H1 (cell line): Measurements from ENCODE around the gene TTC34. TPM values are rescaled to one million over a fixed set of nuclear protein-coding genes. Genes with fewer than 3 reads are reported as not detected.

Experiments used
- CTCF ChIA-PET: fragments of 300-600 bp; sonication (Branson Sonifier 250); formaldehyde crosslinking; loops from one replicate; lab custom pipeline; 2021; ENCODE audit not compliant: partially characterized antibody; lab: Charles Lee
- POLR2A ChIA-PET: fragments of 300-600 bp; sonication (Branson Sonifier 250); formaldehyde crosslinking; loops from one replicate; lab custom pipeline; 2021; ENCODE audit warnings: inconsistent platforms; ENCODE audit not compliant: partially characterized antibody; lab: Charles Lee
- DNase-seq, 2 experiments: peaks; one replicate each; pipeline versions ENCODE4 v3.0.0 to v3.0.0-alpha.2; 2010 to 2022; ENCODE audit warnings: low spot score in 2 of 2, low read depth in 1 of 2, mixed read lengths in 1 of 2
- FAIRE-seq: peaks from 2 replicates; lab custom pipeline; 2011; peaks lifted over from hg19 to GRCh38; lab: Jason Lieb, UNC
- H2AFZ ChIP-seq: 2 replicates; pipeline ENCODE4 v1.8.1; 2012; ENCODE audit warnings: low read length, inconsistent platforms
- H2AK5ac ChIP-seq: 2 replicates; pipeline ENCODE4 v1.6.1; 2013; ENCODE audit warnings: low read depth, low read length
- H2BK120ac ChIP-seq: replicated peaks from 2 replicates; pipeline ENCODE3; 2013; ENCODE audit warnings: low read depth, low read length, inconsistent platforms
- H2BK12ac ChIP-seq: 2 replicates; pipeline ENCODE4 v1.6.1; 2013; ENCODE audit warnings: low read depth, low read length
- H2BK15ac ChIP-seq: 2 replicates; pipeline ENCODE4 v1.6.1; 2013; ENCODE audit warnings: low read length
- H2BK20ac ChIP-seq: 2 replicates; pipeline ENCODE4 v1.6.1; 2013; ENCODE audit warnings: low read length
- H2BK5ac ChIP-seq: 2 replicates; pipeline ENCODE4 v1.6.1; 2013; ENCODE audit warnings: low read depth, low read length
- H3K14ac ChIP-seq: 2 replicates; pipeline ENCODE4 v1.6.1; 2013; ENCODE audit warnings: inconsistent platforms; ENCODE audit not compliant: insufficient read length
- H3K18ac ChIP-seq: 2 replicates; pipeline ENCODE4 v1.6.1; 2013; ENCODE audit warnings: low read length; ENCODE audit errors: extremely low read depth
- H3K23ac ChIP-seq: 2 replicates; pipeline ENCODE4 v1.6.1; 2013; ENCODE audit warnings: inconsistent platforms; ENCODE audit not compliant: insufficient read length
- H3K23me2 ChIP-seq: 2 replicates; pipeline ENCODE4 v1.6.1; 2013; ENCODE audit warnings: low read depth, low read length
- H3K27ac ChIP-seq: 2 replicates; pipeline ENCODE4 v1.6.1; 2011; ENCODE audit warnings: low read depth, low read length, inconsistent platforms
- H3K27me3 ChIP-seq, 4 experiments: replicated peaks in 1 of 4; 1 replicate in 1 of 4; 2 replicates in 3 of 4; pipeline versions ENCODE4 v1.6.1 to v1.8.1; 2011 to 2013; ENCODE audit warnings: low read length in 3 of 4, mild to moderate bottlenecking in 3 of 4, inconsistent platforms in 2 of 4, mixed read lengths in 2 of 4, moderate library complexity in 1 of 4; ENCODE audit not compliant: control insufficient read depth in 3 of 4, insufficient read depth in 3 of 4; ENCODE audit errors: extremely low read depth in 1 of 4
- H3K36me3 ChIP-seq, 4 experiments: 2 replicates each; pipeline versions ENCODE4 v1.6.1 to v1.8.1; 2011 to 2013; ENCODE audit warnings: mild to moderate bottlenecking in 4 of 4, low read length in 3 of 4, moderate library complexity in 2 of 4, control low read depth in 1 of 4, inconsistent platforms in 1 of 4; ENCODE audit not compliant: insufficient read depth in 4 of 4, control insufficient read depth in 2 of 4
- H3K4ac ChIP-seq: replicated peaks from 2 replicates; pipeline ENCODE3; 2013; ENCODE audit warnings: low read length, low read depth, mixed read lengths, inconsistent platforms; ENCODE audit not compliant: insufficient read length
- H3K4me1 ChIP-seq, 4 experiments: replicated peaks in 1 of 4; 1 replicate in 1 of 4; 2 replicates in 3 of 4; pipeline versions ENCODE4 v1.6.1 to v1.8.1; 2011 to 2013; ENCODE audit warnings: low read length in 3 of 4, inconsistent platforms in 2 of 4, mixed read lengths in 1 of 4; ENCODE audit not compliant: insufficient read depth in 4 of 4, control insufficient read depth in 3 of 4
- H3K4me2 ChIP-seq, 2 experiments: 2 replicates each; pipeline versions ENCODE4 v1.6.1 to v1.8.1; 2011 to 2013; ENCODE audit warnings: low read depth in 2 of 2, low read length in 2 of 2, control low read depth in 1 of 2, inconsistent platforms in 1 of 2, mild to moderate bottlenecking in 1 of 2; ENCODE audit not compliant: insufficient read depth in 1 of 2
- H3K4me3 ChIP-seq, 4 experiments: fragments of 200-600, 300-600 bp in 1 of 4; sonication (generic), shearing (Covaris generic), sonication (Bioruptor Twin) in 1 of 4; 2 replicates each; pipeline versions ENCODE4 v1.5.1 to v1.8.1; 2011 to 2016; ENCODE audit warnings: low read length in 4 of 4, low read depth in 3 of 4, control low read depth in 2 of 4, inconsistent platforms in 2 of 4, mild to moderate bottlenecking in 2 of 4, mixed read lengths in 1 of 4, moderate library complexity in 1 of 4; ENCODE audit not compliant: insufficient read depth in 2 of 4; ENCODE audit errors: extremely low read depth in 1 of 4
- H3K56ac ChIP-seq: replicated peaks from 2 replicates; pipeline ENCODE3; 2013; ENCODE audit warnings: low read depth, mild to moderate bottlenecking, mixed read lengths, low read length, inconsistent platforms; ENCODE audit not compliant: insufficient read length
- H3K79me1 ChIP-seq: 2 replicates; pipeline ENCODE4 v1.6.1; 2013; ENCODE audit warnings: low read depth, low read length, control low read depth
- H3K79me2 ChIP-seq, 2 experiments: 2 replicates each; pipeline versions ENCODE4 v1.6.1 to v1.8.1; 2012 to 2013; ENCODE audit warnings: low read length in 2 of 2, mild to moderate bottlenecking in 2 of 2, inconsistent platforms in 1 of 2; ENCODE audit not compliant: insufficient read depth in 2 of 2, control insufficient read depth in 1 of 2
- H3K9ac ChIP-seq, 4 experiments: replicated peaks in 1 of 4; 1 replicate in 1 of 4; 2 replicates in 3 of 4; pipeline versions ENCODE4 v1.6.1 to v1.8.1; 2011 to 2013; ENCODE audit warnings: low read depth in 3 of 4, low read length in 3 of 4, control low read depth in 2 of 4, mild to moderate bottlenecking in 2 of 4, moderate library complexity in 2 of 4, inconsistent platforms in 1 of 4; ENCODE audit errors: extremely low read depth in 1 of 4
- H3K9me3 ChIP-seq, 2 experiments: 2 replicates each; pipeline versions ENCODE4 v1.6.1 to v1.8.1; 2012 to 2013; ENCODE audit warnings: mild to moderate bottlenecking in 2 of 2, moderate library complexity in 2 of 2, control low read depth in 1 of 2, inconsistent platforms in 1 of 2, low read depth in 1 of 2, low read length in 1 of 2, mixed read lengths in 1 of 2; ENCODE audit not compliant: insufficient read depth in 2 of 2
- H4K20me1 ChIP-seq, 2 experiments: replicated peaks in 1 of 2; 2 replicates each; pipeline versions ENCODE3 to v1.8.1; 2011 to 2013; ENCODE audit warnings: inconsistent platforms in 2 of 2, low read length in 2 of 2, mild to moderate bottlenecking in 1 of 2; ENCODE audit not compliant: insufficient read depth in 2 of 2, control insufficient read depth in 1 of 2
- H4K5ac ChIP-seq: 2 replicates; pipeline ENCODE4 v1.6.1; 2013; ENCODE audit warnings: low read length, low read depth, mixed read lengths, inconsistent platforms; ENCODE audit not compliant: insufficient read length
- H4K8ac ChIP-seq: 2 replicates; pipeline ENCODE4 v1.8.0; 2013; ENCODE audit warnings: mild to moderate bottlenecking, moderate library complexity, low read length, inconsistent platforms; ENCODE audit not compliant: insufficient read depth; ENCODE audit errors: extremely low read depth
- H4K91ac ChIP-seq: replicated peaks from 2 replicates; pipeline ENCODE3; 2013; ENCODE audit warnings: low read length, mixed read lengths, inconsistent platforms; ENCODE audit not compliant: insufficient read length
- E2F6 ChIP-seq: IDR thresholded peaks from 2 replicates; pipeline ENCODE4 v1.6.1; 2012; ENCODE audit warnings: inconsistent platforms
- GTF2F1 ChIP-seq: IDR thresholded peaks from 2 replicates; pipeline ENCODE4 v1.6.1; 2012; ENCODE audit warnings: low read depth, low read length, improper control_type of control experiment, borderline replicate concordance
- POU5F1 ChIP-seq: IDR thresholded peaks from 2 replicates; pipeline ENCODE4 v1.6.1; 2011; ENCODE audit warnings: low read depth, mild to moderate bottlenecking, low read length, moderate library complexity
- SP4 ChIP-seq: IDR thresholded peaks from 2 replicates; pipeline ENCODE4 v1.6.1; 2012; ENCODE audit warnings: low read length, inconsistent platforms
- WGBS, 2 experiments: shearing (Covaris generic) in 1 of 2; methylation state at CpG; one replicate each; pipeline versions ENCODE4 v1.1.6 to v1.1.7; 2013 to 2015; ENCODE audit warnings: low lambda C conversion rate in 2 of 2, mixed read lengths in 2 of 2, inconsistent platforms in 1 of 2, low coverage in 1 of 2, missing lambda C conversion rate in 1 of 2; ENCODE audit not compliant: insufficient replicate concordance in 2 of 2, insufficient coverage in 1 of 2, insufficient read length in 1 of 2; ENCODE audit errors: extremely low coverage in 1 of 2, missing lambda C conversion rate in 1 of 2; 5-methylcytosine and 5-hydroxymethylcytosine counted together
- polyA plus RNA-seq, 7 experiments: library from polyadenylated mRNA; depleted of rRNA in 3 of 7; stranded (reverse) in 5 of 7; unstranded in 2 of 7; fragments of >200 nt in 5 of 7; fragments of 200-250 nt in 2 of 7; gene quantifications; 1 replicate in 5 of 7; 2 replicates in 1 of 7; 4 replicates in 1 of 7; pipeline versions ENCODE4 v1.2.1 to v1.2.3, GENCODE V29; 2011 to 2013; ENCODE audit warnings: missing spikeins in 2 of 7, mixed read lengths in 2 of 7
- total RNA-seq: library from RNA; stranded (reverse); fragmentation: NEBNext Ultra II Directional; extraction: Animal tissue kit (Norgen Biotek cat#: 25700); gene quantifications from 2 replicates; pipeline ENCODE4 v1.2.1, GENCODE V29; 2021

Gene TTC34
- total and polyA plus RNA-seq, 2 of the 8 experiments (the other 6 are each of a cell fraction or from before 2014, with no cell fraction given) = 0.23 to 0.50 TPM

- no peak overlapping the region for H3K9ac ChIP-seq
- H2AFZ ChIP-seq = no peak overlapping the region
- peaks cover 3 to 32% (median 21%) of the 10 kb centered on the region in 4 experiments for H3K4me1 ChIP-seq
- peak overlapping the region; percentile 10; the same call in 1 of the 2 replicates for H2BK5ac ChIP-seq
- H3K27ac ChIP-seq = no peak overlapping the region
- no peak overlapping the region for H4K8ac ChIP-seq
- H3K23ac ChIP-seq = no peak overlapping the region
- no peak overlapping the region for H3K14ac ChIP-seq
- no peak for DNase-seq
- H3K4me2 ChIP-seq = no peak overlapping the region
- CTCF ChIA-PET = interaction anchor here (1.2 kb wide), 1 partner anchor 71 kb away, joined by 3 read pairs; no protein-coding TSS in a partner anchor
- H3K36me3 ChIP-seq = no peaks in the 10 kb centered on the region
- no peak for TF ChIP-seq E2F6
- no peak for TF ChIP-seq POU5F1
- no peak for TF ChIP-seq SP4
- no peak for TF ChIP-seq GTF2F1
- H4K91ac ChIP-seq = no peak overlapping the region
- H2BK20ac ChIP-seq = no peak overlapping the region
- no peaks in the 10 kb centered on the region for H3K79me2 ChIP-seq
- H2BK120ac ChIP-seq = peak overlapping the region; percentile 66
- POLR2A ChIA-PET = no interaction called here
- no peak overlapping the region for H2AK5ac ChIP-seq
- H2BK12ac ChIP-seq = 0 out of 2 replicates have a peak overlapping the region, but pooled peaks have one; percentile 52
- 87% methylated on average over 6 of the region's 8 CpGs; no CpG with 5 or more reads in 1 of the 2 experiments for WGBS, 2 experiments
- H2BK15ac ChIP-seq = no peak overlapping the region
- no peak overlapping the region for H3K18ac ChIP-seq
- H4K20me1 ChIP-seq = peaks cover 0 to 11% of the 10 kb centered on the region in 2 experiments
- no peak overlapping the region for H4K5ac ChIP-seq
- H3K4me3 ChIP-seq = no peak overlapping the region
- no peaks in the 10 kb centered on the region for H3K79me1 ChIP-seq
- no peak overlapping the region for H3K56ac ChIP-seq
- H3K27me3 ChIP-seq = peaks cover 22 to 40% (median 32%) of the 10 kb centered on the region in 4 experiments
- H3K4ac ChIP-seq = no peak overlapping the region
- peaks cover 6% of the 10 kb centered on the region for H3K23me2 ChIP-seq
- no peak for FAIRE-seq
- peaks cover 0 to 4% of the 10 kb centered on the region in 2 experiments; a peak in 1 of 4 replicates for H3K9me3 ChIP-seq
Observed at GRCh38 chr1:2632051-2632430, 169.5 kb downstream of the TTC34 start.
